Measurements from ENCODE around the gene EFHC2.

EFHC2 gene

DNA sequence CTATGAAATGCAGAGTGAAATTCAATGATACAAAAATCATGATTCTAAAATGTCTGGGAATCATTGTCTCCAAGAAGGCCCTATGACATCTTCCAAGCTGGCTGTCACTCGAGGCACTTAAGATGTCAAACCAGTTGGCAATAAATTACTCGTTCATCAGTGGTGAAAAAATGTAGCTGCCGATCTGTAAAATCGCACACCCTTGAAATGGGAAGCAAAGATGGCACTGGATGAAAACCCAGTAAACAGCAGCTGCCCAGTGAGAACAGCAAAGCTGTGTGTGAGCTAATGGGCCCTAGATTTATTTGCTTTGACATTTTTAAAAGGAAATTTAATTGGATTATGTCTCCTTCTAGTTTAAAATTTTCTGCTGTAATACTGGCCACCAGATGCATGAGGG, 188.3 kb downstream of the EFHC2 start:
- DNase-seq (ENCODE audit: low read depth in 2 of 3, low spot score in 1 of 3) = no peak

DNA sequence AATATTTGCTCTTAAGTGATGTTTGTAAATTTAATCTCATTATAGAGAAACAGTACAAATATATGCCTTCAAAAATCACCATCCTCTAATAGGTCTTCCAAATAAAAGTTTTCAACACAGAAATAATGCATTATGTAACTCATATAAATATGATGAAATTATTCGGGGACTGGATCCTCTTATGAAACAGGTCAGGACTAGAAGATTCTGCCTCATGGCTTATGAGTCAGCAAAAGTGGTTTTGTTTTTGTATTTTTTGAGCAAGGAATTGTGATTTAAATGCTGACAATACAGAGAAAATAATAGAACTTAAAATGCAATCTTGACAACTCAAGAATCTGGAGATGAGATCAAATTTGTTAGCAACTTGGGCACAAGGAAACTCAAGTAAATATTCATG, 190.6 kb downstream of the EFHC2 start:
- DNase-seq (ENCODE audit: low read depth in 2 of 3, low spot score in 1 of 3) = no peak

DNA sequence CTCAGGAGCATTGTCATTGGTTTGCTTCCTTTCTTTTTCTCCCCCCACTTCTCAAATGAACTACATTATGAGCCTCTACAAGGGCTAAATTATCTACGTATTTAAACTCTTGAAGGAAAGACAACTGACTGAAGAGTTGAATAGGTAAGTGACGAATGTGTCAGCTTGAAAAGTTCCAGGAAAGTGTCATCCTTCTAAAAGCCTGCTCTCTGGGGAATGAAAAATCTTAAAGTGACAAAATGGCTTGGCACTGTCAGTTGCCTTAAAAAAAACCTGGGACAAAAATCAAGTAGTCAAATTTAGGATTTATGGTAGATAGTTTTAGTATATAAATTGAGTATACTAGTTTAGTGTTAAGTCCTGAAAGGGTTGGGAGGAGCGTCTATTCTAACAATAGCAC, 196.3 kb downstream of the EFHC2 start:
- no peak for DNase-seq (ENCODE audit: low read depth in 2 of 3, low spot score in 1 of 3)

DNA sequence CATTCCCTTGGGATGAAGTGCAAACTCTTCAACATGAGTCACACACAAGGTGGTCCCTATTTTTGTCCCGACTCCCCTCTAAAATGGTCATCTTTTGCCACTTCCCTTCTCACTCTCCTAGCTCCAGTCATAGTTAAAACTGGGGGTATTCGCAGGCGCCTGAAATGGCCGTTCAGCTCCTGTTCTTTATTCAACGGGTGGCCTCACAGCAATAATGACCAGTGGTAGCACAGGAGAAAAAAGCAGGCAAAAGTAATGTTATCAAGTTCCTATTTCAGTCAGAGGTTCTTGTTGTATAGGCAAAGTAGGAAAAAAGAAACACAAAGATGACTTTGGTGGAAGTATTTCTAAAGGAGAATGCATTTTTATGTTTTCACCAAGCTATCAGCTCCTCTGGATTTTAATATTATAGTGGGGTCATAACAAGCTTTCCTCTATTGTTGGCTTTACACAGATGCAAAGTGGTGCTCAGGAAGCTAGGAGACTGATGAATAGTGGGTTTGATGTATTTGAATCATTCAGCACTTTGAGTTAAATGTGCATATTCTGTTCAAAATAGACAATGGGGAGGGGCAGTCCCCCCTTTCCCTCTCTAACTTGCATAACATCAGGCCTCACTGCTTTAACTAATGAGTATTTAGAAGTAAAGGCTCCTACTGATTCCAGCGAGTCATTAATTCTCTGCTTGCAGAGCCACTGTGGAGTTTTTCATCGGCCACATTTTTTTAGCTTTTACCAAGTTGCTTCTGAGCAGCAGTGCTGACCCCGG, 199.1 kb downstream of the EFHC2 start:
- no peak for DNase-seq (ENCODE audit: low read depth in 2 of 3, low spot score in 1 of 3)

DNA sequence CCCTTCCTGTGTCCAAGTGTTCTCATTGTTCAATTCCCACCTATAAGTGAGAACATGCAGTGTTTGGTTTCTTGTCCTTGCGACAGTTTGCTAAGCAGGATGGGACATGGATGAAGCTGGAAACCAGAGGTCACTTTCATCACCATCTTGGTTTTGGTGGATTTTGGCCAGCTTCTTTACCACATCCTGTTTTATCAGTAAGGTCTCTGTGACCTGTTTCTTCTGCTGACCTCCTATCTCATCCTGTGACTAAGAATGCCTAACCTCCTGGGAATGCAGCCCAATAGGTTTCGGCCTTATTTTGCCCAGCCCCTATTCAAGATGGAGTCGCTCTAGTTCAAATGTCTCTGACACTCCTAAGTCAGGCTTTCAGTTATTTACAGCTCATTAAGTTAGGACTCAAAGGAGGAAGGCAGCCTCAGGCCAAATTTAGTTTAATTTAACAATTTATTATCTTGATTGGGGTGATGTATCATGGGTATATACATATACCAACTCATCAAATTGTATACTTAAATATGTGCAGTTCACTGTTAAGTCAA, 200.3 kb downstream of the EFHC2 start:
- no peak for DNase-seq (ENCODE audit: low read depth in 2 of 3, low spot score in 1 of 3)

DNA sequence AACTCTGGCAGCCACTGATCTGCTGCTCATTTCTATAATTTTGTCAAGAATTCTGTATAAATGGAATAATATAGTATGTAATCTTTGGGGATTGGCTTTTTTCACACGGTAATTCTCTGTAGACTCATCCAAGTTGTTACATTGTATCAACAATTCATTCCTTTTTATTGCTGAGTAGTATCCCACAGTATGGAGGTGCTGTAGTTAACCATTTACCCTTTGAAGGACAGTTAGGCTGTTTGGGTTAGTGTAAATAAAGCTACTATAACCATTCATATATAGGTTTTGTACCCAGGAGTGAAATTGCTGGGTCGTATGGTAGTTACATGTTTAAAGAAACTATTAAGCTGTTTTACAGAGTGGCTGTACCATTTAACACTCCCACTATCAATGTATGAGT, 213.3 kb downstream of the EFHC2 start:
- no peak for DNase-seq (ENCODE audit: low read depth in 2 of 3, low spot score in 1 of 3)

DNA sequence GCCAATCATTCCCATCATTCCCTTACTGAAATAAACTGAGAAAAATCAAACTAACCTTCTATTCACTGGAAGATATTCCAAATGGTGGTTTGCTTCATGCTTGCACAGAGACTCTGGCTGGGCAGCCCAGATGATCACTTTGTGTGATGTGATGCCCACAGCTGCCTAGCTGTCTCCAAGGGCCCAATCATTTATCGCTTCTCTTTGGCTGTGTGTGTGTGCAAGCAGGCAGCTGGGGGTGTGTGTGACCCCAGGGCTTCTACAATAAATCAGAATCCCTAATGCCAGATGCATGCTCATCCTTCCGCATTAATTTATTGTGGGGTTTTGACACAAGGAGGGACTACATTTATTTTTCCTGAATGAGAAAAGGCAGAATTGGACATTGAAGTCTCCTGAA, 230.1 kb downstream of the EFHC2 start:
- no peak for DNase-seq (ENCODE audit: low read depth in 2 of 3, low spot score in 1 of 3)

DNA sequence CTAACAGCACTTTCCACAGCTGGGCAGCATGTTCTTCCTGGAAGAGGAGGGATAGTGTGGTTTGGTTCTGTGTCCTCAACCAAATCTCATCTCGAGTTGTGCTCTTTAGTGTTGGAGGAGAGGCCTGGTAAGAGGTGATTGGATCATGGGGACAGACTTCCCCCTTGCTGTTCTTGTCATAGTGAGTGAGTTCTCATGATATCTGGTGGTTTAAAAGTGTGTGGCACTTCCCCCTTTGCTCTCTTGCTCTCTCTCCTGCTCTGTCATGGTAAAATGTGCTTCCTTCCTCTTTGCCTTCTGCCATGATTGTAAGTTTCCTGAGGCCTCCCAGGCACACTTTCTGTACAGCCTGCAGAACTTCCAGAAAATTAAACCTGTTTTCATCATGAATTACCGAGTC, 236.6 kb downstream of the EFHC2 start:
- no peak for DNase-seq (ENCODE audit: low read depth in 2 of 3, low spot score in 1 of 3)

DNA sequence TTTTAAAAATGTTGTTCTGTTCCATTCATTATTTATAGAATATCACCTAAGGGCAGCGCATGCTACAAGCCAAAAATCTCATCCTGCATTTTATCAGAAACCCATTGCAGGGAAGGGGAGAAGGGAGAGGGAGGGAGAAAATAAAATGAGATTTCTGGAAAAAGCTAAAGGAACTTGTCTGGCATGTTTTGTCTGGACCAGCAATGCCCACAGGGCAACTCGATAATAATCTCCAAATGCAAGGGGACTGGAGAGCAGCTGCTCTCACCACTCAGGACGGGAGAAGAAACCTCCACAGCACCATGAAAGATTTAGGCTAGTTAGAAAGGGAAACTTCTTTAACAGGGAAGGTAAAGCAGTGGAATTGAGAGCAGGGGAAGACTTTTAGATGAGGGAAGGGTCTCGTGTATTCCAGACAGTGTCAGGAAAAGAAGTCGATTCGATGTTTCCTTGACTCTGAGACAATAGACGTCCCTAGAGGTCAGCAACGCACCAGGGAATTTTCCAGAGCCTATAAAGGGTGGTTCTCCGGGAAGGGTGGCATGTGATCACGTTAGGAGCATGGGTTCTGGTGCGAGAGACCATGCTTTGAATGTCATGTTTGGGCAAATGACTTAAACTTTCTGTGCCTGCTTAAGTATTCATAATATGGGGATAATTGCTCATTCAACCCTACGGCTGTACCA, 238.1 kb downstream of the EFHC2 start:
- DNase-seq (ENCODE audit: low read depth in 2 of 3, low spot score in 1 of 3) = no peak

DNA sequence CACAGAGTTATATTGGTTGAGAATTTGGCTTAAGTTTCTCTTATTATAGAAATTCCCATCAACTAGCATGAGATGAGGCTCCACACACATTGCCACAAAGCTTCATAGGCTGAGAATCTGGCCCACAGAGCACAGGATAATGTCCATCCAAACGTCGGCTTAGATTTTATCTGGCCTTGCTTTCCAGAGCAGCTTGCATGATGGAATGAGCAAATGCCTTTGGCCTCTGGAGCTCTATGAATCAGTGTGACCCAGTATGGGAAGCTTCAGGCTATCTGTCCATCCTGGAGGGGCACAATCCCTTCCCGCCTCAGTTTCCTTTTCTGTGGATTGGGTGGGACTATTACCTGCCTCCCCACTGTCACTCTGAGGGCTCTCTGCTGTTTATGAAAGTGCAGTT, 238.8 kb downstream of the EFHC2 start:
- DNase-seq (ENCODE audit: low read depth in 2 of 3, low spot score in 1 of 3) = no peak

DNA sequence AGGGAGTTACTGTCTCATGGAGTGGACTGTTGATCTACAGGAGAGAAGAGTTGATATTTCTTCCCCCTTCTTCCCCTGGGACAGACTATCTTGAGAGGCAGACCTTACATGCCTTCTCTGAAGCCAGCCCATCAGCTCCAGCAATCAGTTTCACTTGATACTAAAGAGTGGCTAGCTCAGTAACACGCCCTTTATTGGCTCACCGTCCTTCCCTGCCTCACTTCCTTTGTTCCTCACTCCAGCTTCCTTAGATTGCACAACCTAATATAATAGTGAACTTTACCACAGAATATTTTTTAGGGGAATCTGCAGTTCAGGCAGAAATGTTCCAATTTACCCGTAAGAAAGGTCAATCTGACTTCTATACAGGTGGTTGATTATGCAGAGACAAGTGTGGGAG, 242.2 kb downstream of the EFHC2 start:
- no peak for DNase-seq (ENCODE audit: low read depth in 2 of 3, low spot score in 1 of 3)

DNA sequence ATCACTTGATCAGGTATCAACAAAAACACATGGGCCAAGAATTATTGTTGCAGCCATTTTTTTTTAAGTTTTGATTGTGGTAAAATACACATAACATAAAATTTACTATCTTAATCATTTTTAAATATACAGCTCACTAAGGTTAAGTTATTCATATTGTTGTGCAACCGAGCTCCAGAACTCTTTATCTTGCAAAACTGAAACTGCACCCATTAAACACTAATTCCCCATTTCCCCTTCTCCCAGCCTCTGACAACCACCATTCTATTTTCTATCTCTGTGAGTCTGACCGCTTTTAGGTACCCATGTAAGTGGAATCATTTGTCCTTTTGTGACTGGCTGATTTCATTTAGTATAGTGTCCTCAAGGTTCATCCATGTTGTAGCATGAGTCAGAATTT, 244.1 kb downstream of the EFHC2 start:
- DNase-seq (ENCODE audit: low read depth in 2 of 3, low spot score in 1 of 3) = no peak

Measured in stimulated activated CD4-positive, alpha-beta T cell treated with anti-CD3 and anti-CD28 coated beads, Interleukin-12 subunit alpha, Interleukin-12 subunit beta, amount 100 ng/mL, for 48 hours (primary cell).